Kidney glomerular epithelial cell (primary cell): ENCODE data around the gene WNT9B.
"Not testable (repeated sequence)": the region's sequence is repeated elsewhere in the genome, so short reads cannot be mapped to it uniquely, and the experiment has no call there.

Experiments
- DNase-seq: peaks from one replicate; lab custom pipeline; 2025; lab: John Stamatoyannopoulos, UW

WNT9B gene

GRCh38 chr17:46821482-46822387 lies 29.6 kb upstream of the WNT9B start:
- DNase-seq: no peak

- DNase-seq: no peak
Observed at GRCh38 chr17:46822388-46822921, 28.9 kb upstream of the WNT9B start.

- DNase-seq: no peak
Observed at GRCh38 chr17:46823657-46824056, 27.7 kb upstream of the WNT9B start.

- DNase-seq: no peak
Observed at GRCh38 chr17:46826116-46826515, 25.3 kb upstream of the WNT9B start.

GRCh38 chr17:46827274-46827673 lies 24.1 kb upstream of the WNT9B start:
- no peak for DNase-seq

GRCh38 chr17:46831573-46832330 lies 19.6 kb upstream of the WNT9B start:
- DNase-seq: no peak

GRCh38 chr17:46832331-46832821 lies 19.0 kb upstream of the WNT9B start:
- no peak for DNase-seq

- peak; percentile 41 for DNase-seq
Observed at GRCh38 chr17:46832945-46833839, 18.2 kb upstream of the WNT9B start.

GRCh38 chr17:46833840-46834208 lies 17.6 kb upstream of the WNT9B start:
- no peak for DNase-seq

GRCh38 chr17:46834846-46835245 lies 16.5 kb upstream of the WNT9B start:
- DNase-seq: no peak

- DNase-seq: no peak
Observed at GRCh38 chr17:46836500-46836899, 14.9 kb upstream of the WNT9B start.

GRCh38 chr17:46837521-46837920 lies 13.9 kb upstream of the WNT9B start:
- DNase-seq: no peak

GRCh38 chr17:46839211-46839610 lies 12.2 kb upstream of the WNT9B start:
- DNase-seq: no peak

GRCh38 chr17:46840596-46840995 lies 10.8 kb upstream of the WNT9B start:
- not testable (repeated sequence) for DNase-seq

- DNase-seq: no peak
Observed at GRCh38 chr17:46841561-46842379, 9.6 kb upstream of the WNT9B start.

- no peak for DNase-seq
Observed at GRCh38 chr17:46842835-46843234, 8.5 kb upstream of the WNT9B start.

- no peak for DNase-seq
Observed at GRCh38 chr17:46847204-46848191, 3.9 kb upstream of the WNT9B start.

GRCh38 chr17:46848534-46848933 lies 2.8 kb upstream of the WNT9B start:
- DNase-seq: no peak

GRCh38 chr17:46850688-46851028 lies 725 bp upstream of the WNT9B start:
- no peak for DNase-seq
